ENCODE data around the gene ERRFI1. TPM values are rescaled to one million over a fixed set of nuclear protein-coding genes. Genes with fewer than 3 reads are reported as not detected.
A peak's percentile ranks its signal among the peaks of the same experiment; 100 is the strongest.

Gene ERRFI1
- total RNA-seq, 1 donor from 2014 or later: 3.1 TPM

GRCh38 chr1:7962014-7962335 is 64.1 kb downstream of the ERRFI1 start:
- no peaks in the 10 kb centered on the region for H3K9me3 Mint-ChIP-seq
- no peak for DNase-seq (ENCODE audit: low spot score)
- peak overlapping the region; percentile 98 for H3K27ac Mint-ChIP-seq
- peaks cover 58% of the 10 kb centered on the region for H3K36me3 Mint-ChIP-seq (ENCODE audit: low read depth)
- intact Hi-C loops (cut with micrococcal nuclease): loop anchor here (5.0 kb wide), 1 partner anchor 40 kb away; no protein-coding TSS in a partner anchor
- H3K4me3 Mint-ChIP-seq (ENCODE audit: low read depth): peak overlapping the region; percentile 100
- H3K4me1 Mint-ChIP-seq (ENCODE audit: low read depth): peaks cover 44% of the 10 kb centered on the region
- H3K27me3 Mint-ChIP-seq (ENCODE audit: low read depth): no peaks in the 10 kb centered on the region

Other genes with a start within 250 kb of the ERRFI1 start
- 3.3 and 4.5 TPM in 2 replicates for gene PER3, start 242.0 kb downstream of the ERRFI1 start, total RNA-seq
- not detected in 2 replicates for gene UTS2, start 173.2 kb downstream of the ERRFI1 start, total RNA-seq
- gene TNFRSF9, start 85.5 kb downstream of the ERRFI1 start, total RNA-seq: 112 and 115 TPM in 2 replicates
- gene PARK7, start 64.6 kb downstream of the ERRFI1 start, total RNA-seq: 498 and 514 TPM in 2 replicates

Data from activated T-helper 2 cell treated with anti-CD3 and anti-CD28 coated beads, Interferon-gamma antibody, Interleukin-2, Interleukin-4, amounts not matched to agents 10 μg/mL and 5 μg/mL and 100 μg/mL, durations not matched to agents 14 hours and 24 hours and 36 hours (primary cell).